HG02938 (cell line): ENCODE results near the gene C2CD4C.
"Not testable (repeated sequence)": the region's sequence is repeated elsewhere in the genome, so short reads cannot be mapped to it uniquely, and the experiment has no call there.

Experiments used
- ATAC-seq: cut with Tn5 transposase; IDR thresholded peaks from one replicate; pipeline ENCODE4 v1.9.1; 2021; ENCODE audit warnings: mild to moderate bottlenecking, moderate library complexity; ENCODE audit not compliant: unreplicated experiment

Gene C2CD4C

GRCh38 chr19:408902-409515 lies at the start of gene C2CD4C:
TSS of gene C2CD4C (minus strand) at chr19:409147. CDS start at chr19:408361, 786 bp downstream.
- no peak for ATAC-seq

GRCh38 chr19:458091-459042 lies 49.4 kb upstream of the C2CD4C start:
- no peak for ATAC-seq

- ATAC-seq, result no peak
Observed at GRCh38 chr19:457636-458035, 48.7 kb upstream of the C2CD4C start.

GRCh38 chr19:456547-457110 lies 47.7 kb upstream of the C2CD4C start:
- no peak for ATAC-seq

- ATAC-seq, result no peak
Observed at GRCh38 chr19:455851-456546, 47.1 kb upstream of the C2CD4C start.

GRCh38 chr19:455031-455705 lies 46.2 kb upstream of the C2CD4C start:
- ATAC-seq, result no peak

GRCh38 chr19:453606-454005 lies 44.7 kb upstream of the C2CD4C start:
- no peak for ATAC-seq

- no peak for ATAC-seq
Observed at GRCh38 chr19:452829-453228, 43.9 kb upstream of the C2CD4C start.

GRCh38 chr19:450912-451481 lies 42.0 kb upstream of the C2CD4C start:
- not testable (repeated sequence) for ATAC-seq

- ATAC-seq, result no peak
Observed at GRCh38 chr19:449916-450315, 41.0 kb upstream of the C2CD4C start.

- ATAC-seq, result no peak
Observed at GRCh38 chr19:447816-448560, 39.0 kb upstream of the C2CD4C start.

GRCh38 chr19:447064-447426 lies 38.1 kb upstream of the C2CD4C start:
- ATAC-seq, result no peak

GRCh38 chr19:444677-445210 lies 35.8 kb upstream of the C2CD4C start:
- no peak for ATAC-seq

GRCh38 chr19:443005-443404 lies 34.1 kb upstream of the C2CD4C start:
- ATAC-seq, result no peak

- no peak for ATAC-seq
Observed at GRCh38 chr19:442085-442484, 33.1 kb upstream of the C2CD4C start.

- ATAC-seq, result no peak
Observed at GRCh38 chr19:441213-441836, 32.4 kb upstream of the C2CD4C start.

GRCh38 chr19:440391-441212 lies 31.7 kb upstream of the C2CD4C start:
- no peak for ATAC-seq
